Measurements from ENCODE around the gene DEFB121.
"Not testable (repeated sequence)": the region's sequence is repeated elsewhere in the genome, so short reads cannot be mapped to it uniquely, and the experiment has no call there.

DEFB121 gene

GRCh38 chr20:31406115-31406514 lies at the start of gene DEFB121:
Gene DEFB121, minus strand, starts transcription at chr20:31406215. Its CDS starts 63 bp downstream, at chr20:31406152.
- DNase-seq (ENCODE audit: low read depth in 2 of 2), result no peak

GRCh38 chr20:31454361-31454760 lies 48.3 kb upstream of the DEFB121 start:
- no peak for DNase-seq (ENCODE audit: low read depth in 2 of 2)

- no peak for DNase-seq (ENCODE audit: low read depth in 2 of 2)
Measured at GRCh38 chr20:31452575-31452974, 46.6 kb upstream of the DEFB121 start.

GRCh38 chr20:31449511-31450414 lies 43.7 kb upstream of the DEFB121 start:
- no peak for DNase-seq (ENCODE audit: low read depth in 2 of 2)

GRCh38 chr20:31446084-31446819 lies 40.2 kb upstream of the DEFB121 start:
- DNase-seq (ENCODE audit: low read depth in 2 of 2), result no peak

- DNase-seq (ENCODE audit: low read depth in 2 of 2), result peak in 1 of 2 donors; percentile 23
Measured at GRCh38 chr20:31440012-31440659, 34.1 kb upstream of the DEFB121 start, which contains the start of gene DEFB123. Gene DEFB123, plus strand, starts transcription at chr20:31440632. Its CDS starts 67 bp downstream, at chr20:31440699.

- DNase-seq (ENCODE audit: low read depth in 2 of 2), result no peak
Measured at GRCh38 chr20:31430568-31431115, 24.6 kb upstream of the DEFB121 start.

- not testable (repeated sequence) for DNase-seq (ENCODE audit: low read depth in 2 of 2)
Measured at GRCh38 chr20:31427576-31427975, 21.6 kb upstream of the DEFB121 start.

GRCh38 chr20:31426891-31427551 lies 21.0 kb upstream of the DEFB121 start:
- DNase-seq (ENCODE audit: low read depth in 2 of 2), result not testable (repeated sequence)

GRCh38 chr20:31425797-31426196 lies 19.8 kb upstream of the DEFB121 start:
- no peak for DNase-seq (ENCODE audit: low read depth in 2 of 2)

GRCh38 chr20:31418307-31418706 lies 12.3 kb upstream of the DEFB121 start:
- no peak for DNase-seq (ENCODE audit: low read depth in 2 of 2)

GRCh38 chr20:31415653-31416052 lies 9.6 kb upstream of the DEFB121 start:
- no peak for DNase-seq (ENCODE audit: low read depth in 2 of 2)

GRCh38 chr20:31414381-31414780 lies 8.4 kb upstream of the DEFB121 start:
- no peak for DNase-seq (ENCODE audit: low read depth in 2 of 2)

- DNase-seq (ENCODE audit: low read depth in 2 of 2), result no peak
Measured at GRCh38 chr20:31410011-31410410, 4.0 kb upstream of the DEFB121 start.

- no peak for DNase-seq (ENCODE audit: low read depth in 2 of 2)
Measured at GRCh38 chr20:31403886-31404285, 2.1 kb downstream of the DEFB121 start.

- no peak for DNase-seq (ENCODE audit: low read depth in 2 of 2)
Measured at GRCh38 chr20:31394900-31395299, 11.1 kb downstream of the DEFB121 start.

GRCh38 chr20:31392836-31393235 lies 13.2 kb downstream of the DEFB121 start:
- DNase-seq (ENCODE audit: low read depth in 2 of 2), result no peak

- no peak for DNase-seq (ENCODE audit: low read depth in 2 of 2)
Measured at GRCh38 chr20:31390490-31390889, 15.5 kb downstream of the DEFB121 start, which contains the start of gene DEFB119. Gene DEFB119, minus strand, starts transcription at chr20:31390590. Its CDS starts 107 bp downstream, at chr20:31390483.

GRCh38 chr20:31374346-31374745 lies 31.7 kb downstream of the DEFB121 start:
- DNase-seq (ENCODE audit: low read depth in 2 of 2), result no peak

GRCh38 chr20:31368301-31368700 lies 37.7 kb downstream of the DEFB121 start, which contains the start of gene DEFB118:
Gene DEFB118, plus strand, starts transcription at chr20:31368601. Its CDS starts 50 bp downstream, at chr20:31368651.
- DNase-seq (ENCODE audit: low read depth in 2 of 2), result no peak

- DNase-seq (ENCODE audit: low read depth in 2 of 2), result not testable (repeated sequence)
Measured at GRCh38 chr20:31364272-31364671, 41.7 kb downstream of the DEFB121 start.

Data from stimulated activated CD4-positive, alpha-beta T cell treated with anti-CD3 and anti-CD28 coated beads, Interleukin-4, amount 100 ng/mL, for 48 hours (primary cell).